Neural progenitor cell (in vitro differentiated cells): Measurements from ENCODE around the gene LZIC.

Experiments used
- EZH2 ChIP-seq: fragments of 200-600 bp; sonication (generic); IDR thresholded peaks from 2 replicates; pipeline ENCODE4 v1.6.1; 2017; ENCODE audit warnings: antibody characterized with exemption, mild to moderate bottlenecking, moderate library complexity
- EZH2phosphoT487 ChIP-seq: fragments of 200-600 bp; sonication (generic); IDR thresholded peaks from 2 replicates; pipeline ENCODE4 v1.6.1; 2017; ENCODE audit warnings: antibody characterized with exemption
- TF ChIP-seq, protein P1 (sequence below): fragments of 200-600 bp; sonication (generic); IDR thresholded peaks from 2 replicates; pipeline ENCODE4 v1.5.1; 2017; ENCODE audit warnings: antibody characterized with exemption, mild to moderate bottlenecking

DNA sequence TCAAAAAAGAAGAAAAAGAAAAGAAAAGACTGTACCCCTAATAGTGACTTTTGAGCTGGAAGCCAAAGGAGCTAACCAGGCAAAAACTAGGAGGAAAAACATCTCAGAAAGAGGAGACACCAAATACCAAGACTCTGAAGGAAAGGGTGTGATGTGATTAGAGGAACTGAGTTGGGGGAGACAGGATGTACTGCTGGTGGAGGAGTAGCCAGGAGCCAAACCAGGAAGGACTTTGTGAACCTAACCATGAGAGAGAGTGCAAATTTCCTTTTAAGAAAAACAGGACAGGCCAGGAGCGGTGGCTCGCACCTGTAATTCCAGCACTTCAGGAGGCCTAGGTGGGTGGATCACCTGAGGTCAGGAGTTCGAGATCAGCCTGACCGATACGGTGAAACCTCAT, 49.7 kb upstream of the LZIC start:
- TF ChIP-seq, protein P1, sequence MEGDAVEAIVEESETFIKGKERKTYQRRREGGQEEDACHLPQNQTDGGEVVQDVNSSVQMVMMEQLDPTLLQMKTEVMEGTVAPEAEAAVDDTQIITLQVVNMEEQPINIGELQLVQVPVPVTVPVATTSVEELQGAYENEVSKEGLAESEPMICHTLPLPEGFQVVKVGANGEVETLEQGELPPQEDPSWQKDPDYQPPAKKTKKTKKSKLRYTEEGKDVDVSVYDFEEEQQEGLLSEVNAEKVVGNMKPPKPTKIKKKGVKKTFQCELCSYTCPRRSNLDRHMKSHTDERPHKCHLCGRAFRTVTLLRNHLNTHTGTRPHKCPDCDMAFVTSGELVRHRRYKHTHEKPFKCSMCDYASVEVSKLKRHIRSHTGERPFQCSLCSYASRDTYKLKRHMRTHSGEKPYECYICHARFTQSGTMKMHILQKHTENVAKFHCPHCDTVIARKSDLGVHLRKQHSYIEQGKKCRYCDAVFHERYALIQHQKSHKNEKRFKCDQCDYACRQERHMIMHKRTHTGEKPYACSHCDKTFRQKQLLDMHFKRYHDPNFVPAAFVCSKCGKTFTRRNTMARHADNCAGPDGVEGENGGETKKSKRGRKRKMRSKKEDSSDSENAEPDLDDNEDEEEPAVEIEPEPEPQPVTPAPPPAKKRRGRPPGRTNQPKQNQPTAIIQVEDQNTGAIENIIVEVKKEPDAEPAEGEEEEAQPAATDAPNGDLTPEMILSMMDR = no peak
- TF ChIP-seq EZH2phosphoT487 (no peak), EZH2 (no peak)
